ENCODE results near the gene BABAM2. TPM values are rescaled to one million over a fixed set of nuclear protein-coding genes. Genes with fewer than 3 reads are reported as not detected.

The BABAM2 gene
- total and polyA plus RNA-seq, 2 experiments from 2014 or later: 17.8 to 21.5 TPM

- TF ChIP-seq CREB1 (CRISPR knock-in tag; IDR thresholded peaks at IDR 0.05; ENCODE audit: low read depth) (no peak), NANOG (IDR thresholded peaks at IDR 0.05; ENCODE audit: borderline replicate concordance) (no peak), ETS1 (IDR thresholded peaks at IDR 0.05) (no peak), STAT1 (IDR thresholded peaks at IDR 0.05; ENCODE audit: unreplicated experiment) (no peak), ZNF462 (CRISPR knock-in tag; IDR thresholded peaks at IDR 0.05) (no peak), ZNF114 (CRISPR knock-in tag; IDR thresholded peaks at IDR 0.05) (no peak), ZNF331 (CRISPR knock-in tag; IDR thresholded peaks at IDR 0.05; ENCODE audit: low read depth) (no peak), POLR2AphosphoS5 (IDR thresholded peaks at IDR 0.05; ENCODE audit: low read depth) (no peak)
- Mint-ChIP-seq H3K4me3 (no peak overlapping the region), H3K9me3 (no peaks in the 10 kb centered on the region), H3K36me3 (ENCODE audit: low read depth) (no peaks in the 10 kb centered on the region), H3K27ac (no peak overlapping the region), H3K4me1 (peaks cover 11% of the 10 kb centered on the region; the same call in 2 of the 3 replicates), H3K27me3 (ENCODE audit: insufficient read depth, low read depth, poor library complexity) (no peaks in the 10 kb centered on the region)
- Histone ChIP-seq H3K27me3 (ENCODE audit: insufficient read depth) (no peaks in the 10 kb centered on the region), H3K79me2 (replicated peaks; ENCODE audit: insufficient read depth) (no peaks in the 10 kb centered on the region), H4K20me1 (replicated peaks; ENCODE audit: insufficient read depth) (no peaks in the 10 kb centered on the region), H3K9me2 (ENCODE audit: insufficient read depth) (no peaks in the 10 kb centered on the region), H3K4me1 (ENCODE audit: insufficient read depth) (peaks cover 12% of the 10 kb centered on the region), H3K27ac (ENCODE audit: low read depth) (no peak overlapping the region), H3K4me3 (no peak overlapping the region), H3F3A (replicated peaks; ENCODE audit: low read depth) (no peaks in the 10 kb centered on the region), H2AFZ (no peak overlapping the region), H3K36me3 (ENCODE audit: insufficient read depth) (peaks cover 4% of the 10 kb centered on the region; the same call in 1 of the 2 replicates), H3K4me2 (no peak overlapping the region)
- ATAC-seq (no peak), DNase-seq (ENCODE audit: low spot score) (no peak)
Observed at GRCh38 chr2:28199995-28200679, 309.6 kb downstream of the BABAM2 start.
